NK-92 treated with Interleukin-12 subunit alpha and Interleukin-12 subunit beta, amount 100 ng/mL, for 24 hours (cell line): Measurements from ENCODE around the gene TTLL11.
"Not testable (repeated sequence)": the region's sequence is repeated elsewhere in the genome, so short reads cannot be mapped to it uniquely, and the experiment has no call there.

Experiments
- DNase-seq: peaks from one replicate; lab custom pipeline; 2025; lab: John Stamatoyannopoulos, UW

The TTLL11 gene

DNA sequence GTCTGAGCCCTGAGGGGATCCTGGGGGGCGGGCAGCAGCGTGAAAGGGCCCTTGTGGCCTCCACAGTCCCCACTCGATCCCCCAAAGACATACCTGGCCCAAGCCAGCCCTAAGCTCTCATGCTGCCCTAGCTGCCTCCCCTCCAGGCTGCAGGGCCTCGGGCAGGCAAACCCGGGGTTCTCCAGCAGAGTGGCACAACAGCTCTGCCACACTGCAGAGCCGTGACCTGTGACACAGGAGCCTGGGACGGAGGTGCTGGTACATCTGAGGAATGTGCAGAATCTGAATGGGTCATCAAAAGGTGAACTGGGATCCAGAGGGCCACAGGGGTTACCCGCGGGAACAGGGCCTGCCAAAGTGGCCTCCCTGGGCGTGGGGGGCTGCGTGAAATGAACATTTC is 278.5 kb downstream of the TTLL11 start:
- DNase-seq, result no peak

- no peak for DNase-seq
Observed at GRCh38 chr9:121813519-121814210, 279.4 kb downstream of the TTLL11 start.

DNA sequence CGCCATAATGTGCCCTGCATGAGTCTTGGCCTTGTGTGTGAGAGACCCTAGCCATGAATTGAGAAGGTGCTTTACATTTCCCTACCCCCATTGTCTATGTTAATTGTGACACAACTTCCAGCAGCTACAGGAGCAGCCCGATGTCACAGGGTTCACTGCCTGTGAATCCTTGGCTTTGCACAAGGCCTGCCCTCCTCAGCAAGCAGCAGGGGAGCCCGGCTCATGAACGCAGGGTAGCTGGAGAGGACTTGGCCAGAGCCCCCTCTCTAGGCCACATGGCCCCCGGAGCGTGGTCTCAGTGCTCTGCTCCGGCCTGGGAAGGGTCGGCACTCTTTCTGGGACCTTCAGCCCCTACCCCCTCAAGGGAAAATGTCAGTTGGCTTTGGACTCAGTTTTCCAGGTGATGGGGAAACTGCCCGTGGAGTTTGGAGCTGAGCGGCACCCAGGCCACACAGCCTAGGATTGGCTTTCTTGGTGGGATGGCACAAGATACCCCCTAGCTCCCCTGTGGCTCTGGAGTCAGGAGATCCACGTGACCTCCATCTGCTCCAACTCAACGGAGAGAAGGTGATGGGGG is 280.9 kb downstream of the TTLL11 start:
- DNase-seq, result no peak

GRCh38 chr9:121811751-121812150 is 281.4 kb downstream of the TTLL11 start:
- no peak for DNase-seq

DNA sequence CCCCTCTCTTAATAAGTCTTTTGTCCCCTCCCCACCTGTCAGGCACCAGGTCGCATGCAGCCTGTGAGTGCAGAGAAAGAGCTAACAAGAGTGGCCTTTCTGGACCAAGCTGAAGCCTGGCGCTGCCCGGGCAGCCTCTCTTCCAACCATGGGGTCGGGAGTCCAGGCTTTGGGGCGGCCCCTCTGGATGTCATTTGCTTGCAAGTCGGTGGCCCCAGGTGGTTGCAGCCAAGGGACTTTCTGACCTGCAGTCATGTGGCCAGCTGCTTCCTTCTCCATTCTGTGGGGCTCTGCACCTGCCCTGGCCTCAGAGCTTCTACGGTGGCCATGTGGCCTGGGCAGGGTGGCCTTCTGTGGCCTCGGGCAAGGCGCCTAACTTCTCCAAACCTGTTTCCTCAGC is 282.0 kb downstream of the TTLL11 start:
- no peak for DNase-seq

- DNase-seq, result no peak
Observed at GRCh38 chr9:121810489-121810888, 282.6 kb downstream of the TTLL11 start.

DNA sequence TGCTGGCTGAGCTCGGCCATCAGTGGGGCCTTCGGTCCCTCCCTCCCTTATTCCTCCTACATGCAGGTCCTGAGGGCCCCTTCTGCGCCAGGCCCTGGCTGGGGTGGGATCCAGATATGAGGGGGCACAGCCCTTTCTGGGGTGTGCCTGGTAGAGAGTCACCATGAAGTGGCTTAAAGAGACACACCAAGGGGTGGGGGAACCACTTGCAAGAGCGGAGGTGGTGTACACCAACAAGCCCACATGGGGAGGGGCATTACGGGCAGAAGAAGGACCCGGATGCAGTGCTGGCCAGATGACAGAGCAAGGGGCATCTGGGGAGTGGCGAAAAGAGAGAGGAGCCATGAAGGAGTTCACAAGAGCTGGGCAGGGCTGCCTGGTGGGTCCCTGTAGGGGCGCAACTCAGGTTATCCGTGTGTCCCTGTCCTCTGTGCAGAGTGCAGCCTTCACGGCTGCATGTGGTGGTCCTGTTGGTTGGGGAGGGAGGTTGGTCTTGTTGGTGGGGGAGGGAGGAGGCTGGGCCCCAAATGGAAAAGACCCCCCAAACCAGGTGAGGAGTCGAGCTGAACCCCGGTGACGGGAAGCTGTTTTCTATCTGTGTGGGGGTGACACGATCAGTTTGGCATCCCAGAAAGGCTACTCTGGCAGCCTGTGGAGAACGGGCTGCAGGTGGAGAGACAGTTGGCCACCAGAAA is 283.6 kb downstream of the TTLL11 start:
- DNase-seq, result no peak

- no peak for DNase-seq
Observed at GRCh38 chr9:121808781-121809180, 284.3 kb downstream of the TTLL11 start.

GRCh38 chr9:121807823-121808278 is 285.3 kb downstream of the TTLL11 start:
- DNase-seq, result no peak

- DNase-seq, result no peak
Observed at GRCh38 chr9:121807069-121807822, 285.9 kb downstream of the TTLL11 start.

GRCh38 chr9:121802753-121803152 is 290.4 kb downstream of the TTLL11 start:
- DNase-seq, result no peak

DNA sequence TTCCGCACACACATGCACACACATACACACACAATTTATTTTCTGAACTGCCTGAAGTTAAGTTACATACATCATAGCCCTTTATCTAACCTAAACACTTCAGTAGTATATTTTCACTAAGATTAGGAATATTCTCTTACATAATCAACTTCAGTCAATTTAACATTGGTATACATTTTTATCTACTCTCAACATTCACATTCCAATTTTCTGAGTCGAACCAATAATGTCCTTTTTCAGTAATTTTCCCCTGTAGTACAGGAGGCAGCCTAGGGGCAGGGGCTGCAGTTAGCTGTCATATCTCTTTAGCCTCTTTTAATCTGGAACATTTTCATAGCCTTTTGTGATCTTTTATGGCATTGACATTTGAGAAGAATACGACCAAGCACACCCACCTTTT is 291.5 kb downstream of the TTLL11 start:
- DNase-seq, result no peak

DNA sequence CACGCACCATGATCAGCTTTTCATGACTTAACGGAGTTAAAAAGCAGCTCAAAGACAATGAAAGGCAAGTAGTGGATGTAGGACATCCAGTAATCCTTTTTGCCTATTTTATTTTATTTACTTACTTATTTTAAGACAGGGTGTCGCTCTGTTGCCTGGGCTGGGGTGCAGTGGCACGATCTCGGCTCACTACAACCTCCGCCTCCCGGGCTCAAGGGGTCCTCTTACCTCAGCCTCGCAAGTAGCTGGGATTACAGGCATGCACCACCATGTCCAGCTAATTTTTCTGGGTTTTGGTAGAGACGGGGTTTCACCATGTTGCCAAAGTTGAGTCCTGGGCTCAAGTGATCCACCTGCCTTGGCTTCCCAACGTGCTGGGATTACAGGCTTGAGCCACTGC is 292.7 kb downstream of the TTLL11 start:
- no peak for DNase-seq

DNA sequence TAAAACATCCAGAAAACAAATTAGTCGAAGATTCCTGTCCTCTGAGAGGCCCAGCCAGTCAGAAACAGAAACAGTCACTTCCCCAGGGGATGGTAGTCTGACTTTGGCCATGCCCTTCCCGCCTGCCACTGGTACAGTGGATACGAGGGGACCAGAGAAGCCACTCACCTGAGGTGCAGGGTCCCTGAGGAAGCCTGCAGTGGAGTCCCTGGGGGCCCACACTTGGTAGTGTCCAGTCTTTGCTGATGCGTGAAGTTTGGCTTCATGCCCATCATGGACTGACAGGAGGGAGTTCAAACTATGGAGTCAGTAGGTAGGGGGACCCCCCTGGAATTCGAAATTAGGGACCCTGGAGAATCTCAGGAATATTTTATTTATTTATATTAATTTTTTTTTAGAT is 294.2 kb downstream of the TTLL11 start:
- no peak for DNase-seq

DNA sequence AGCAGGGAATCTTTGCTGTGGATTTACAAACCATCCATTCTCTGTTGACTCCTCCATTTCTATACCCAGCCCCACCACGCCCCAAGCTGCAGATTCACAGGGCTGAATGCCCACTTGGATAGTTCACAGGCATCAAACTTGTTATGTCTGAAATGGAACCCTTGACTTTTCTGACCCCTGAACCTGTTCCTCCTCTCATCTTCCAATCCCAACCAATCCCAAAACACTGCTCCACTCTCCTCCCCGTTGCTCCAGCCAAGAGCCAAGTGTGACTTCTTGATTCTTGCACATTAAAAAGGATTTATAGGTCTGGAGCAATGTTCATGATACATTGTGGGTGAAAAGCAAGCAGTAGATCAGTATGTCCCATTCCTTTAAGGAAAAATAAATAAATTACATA is 296.0 kb downstream of the TTLL11 start:
- DNase-seq, result no peak

GRCh38 chr9:121794334-121794733 is 298.8 kb downstream of the TTLL11 start:
- DNase-seq, result not testable (repeated sequence)

DNA sequence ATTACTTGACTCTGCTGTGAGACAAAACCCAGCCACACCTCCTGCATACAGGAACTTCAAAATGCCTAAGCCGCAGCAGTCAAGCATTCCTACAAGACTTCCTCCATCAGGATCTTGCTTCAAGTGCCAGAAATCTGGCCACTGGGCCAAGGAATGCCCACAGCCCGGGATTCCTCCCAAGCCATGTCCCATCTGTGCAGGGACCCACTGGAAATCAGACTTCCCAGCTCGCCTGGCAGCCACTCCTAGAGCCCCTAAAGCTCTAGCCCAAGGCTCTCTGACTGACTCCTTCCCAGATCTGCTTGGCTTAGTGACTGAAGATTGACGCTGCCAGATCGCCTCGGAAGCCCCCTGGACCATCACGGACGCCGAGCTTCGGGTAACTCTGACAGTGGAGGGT is 300.6 kb downstream of the TTLL11 start:
- DNase-seq, result not testable (repeated sequence)

DNA sequence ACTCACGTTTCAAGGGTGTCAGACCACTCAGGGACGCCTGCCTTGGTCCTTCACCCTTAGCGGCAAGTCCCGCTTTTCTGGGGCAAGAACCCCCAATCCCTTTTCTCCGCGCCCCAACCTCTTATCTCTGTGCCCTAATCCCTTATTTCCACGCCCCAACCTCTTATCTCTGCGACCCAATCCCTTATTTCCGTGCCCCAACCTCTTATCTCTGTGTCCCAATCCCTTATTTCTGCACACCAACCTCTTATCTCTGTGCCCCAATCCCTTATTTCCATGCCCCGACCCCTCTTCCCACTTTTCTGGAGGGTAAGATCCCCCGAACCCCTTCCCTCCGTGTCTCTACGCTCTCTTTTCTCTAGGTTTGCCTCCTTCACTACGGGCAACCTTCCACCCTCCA is 302.3 kb downstream of the TTLL11 start:
- DNase-seq, result no peak

GRCh38 chr9:121788686-121789366 is 304.3 kb downstream of the TTLL11 start:
- DNase-seq, result no peak

GRCh38 chr9:121786998-121787422 is 306.1 kb downstream of the TTLL11 start:
- DNase-seq, result no peak

DNA sequence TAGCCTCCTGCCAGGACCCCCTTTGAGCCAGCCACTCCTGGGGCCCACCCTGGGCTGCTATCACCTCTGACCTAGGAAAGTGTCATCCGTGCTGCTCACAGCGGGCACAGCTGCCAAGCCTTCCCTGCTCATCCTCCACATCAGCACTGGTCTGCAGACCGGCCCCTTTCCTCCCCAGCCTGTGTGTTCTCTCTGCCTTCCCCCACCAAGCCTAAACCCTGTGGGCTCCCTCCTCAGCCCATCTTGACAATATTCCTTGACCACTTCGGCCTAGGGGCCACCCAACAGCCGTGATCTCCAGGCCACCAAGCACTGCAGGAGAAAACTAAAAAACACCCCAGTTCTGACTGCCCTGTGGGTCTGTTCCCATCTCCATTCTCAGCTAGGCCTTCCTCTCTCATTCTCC is 306.6 kb downstream of the TTLL11 start:
- DNase-seq, result no peak
